IMR-90 (cell line): ENCODE results near the gene VSIR. TPM values are rescaled to one million over a fixed set of nuclear protein-coding genes. Genes with fewer than 3 reads are reported as not detected.

ENCODE experiments used
- ATAC-seq: fragments of 200-7000 bp; cut with Tn5 transposase; 2 replicates; pipeline ENCODE4 v1.9.1; 2020; ENCODE audit warnings: low read depth, mild to moderate bottlenecking, moderate library complexity
- BruUV-seq: library from RNA; stranded (reverse); fragments of 400-500 nt; replicated peaks from 2 replicates; lab custom pipeline; 2021; lab: Mats Ljungman, UMichigan
- CTCF ChIA-PET: fragments of 300-600 bp; formaldehyde crosslinking; extraction: SDS; loops from one replicate; lab custom pipeline; 2021; ENCODE audit warnings: antibody characterized with exemption; lab: Yijun Ruan, JAX
- POLR2A ChIA-PET: fragments of 300-600 bp; sonication (Branson Sonifier 250); formaldehyde crosslinking; loops from one replicate; lab custom pipeline; 2022; ENCODE audit warnings: antibody characterized with exemption; ENCODE audit not compliant: unreplicated experiment; lab: Charles Lee
- DNase-seq: peaks from one replicate; pipeline ENCODE4 v3.0.0; 2013
- H2AFZ ChIP-seq: replicated peaks from 2 replicates; pipeline ENCODE3; 2013; ENCODE audit warnings: low read length, mild to moderate bottlenecking; ENCODE audit not compliant: poor library complexity
- H2AK5ac ChIP-seq: 2 replicates; pipeline ENCODE4 v1.6.1; 2013; ENCODE audit warnings: low read depth, low read length, inconsistent platforms
- H2AK9ac ChIP-seq: replicated peaks from 2 replicates; pipeline ENCODE3; 2013; ENCODE audit warnings: mild to moderate bottlenecking, low read depth, low read length, moderate library complexity; ENCODE audit not compliant: poor library complexity
- H2BK120ac ChIP-seq: 2 replicates; pipeline ENCODE4 v1.6.1; 2013; ENCODE audit warnings: low read depth, low read length, inconsistent platforms
- H2BK15ac ChIP-seq: 3 replicates; pipeline ENCODE4 v1.6.1; 2013; ENCODE audit warnings: low read depth, low read length, inconsistent platforms
- H2BK20ac ChIP-seq: 2 replicates; pipeline ENCODE4 v1.6.1; 2013; ENCODE audit warnings: low read depth, mild to moderate bottlenecking, inconsistent platforms, low read length, moderate library complexity
- H2BK5ac ChIP-seq: 2 replicates; pipeline ENCODE4 v1.6.1; 2013; ENCODE audit warnings: mild to moderate bottlenecking, low read depth, low read length, inconsistent platforms; ENCODE audit not compliant: poor library complexity, severe bottlenecking
- H3K14ac ChIP-seq: replicated peaks from 2 replicates; pipeline ENCODE4 v1.6.1; 2013; ENCODE audit warnings: low read depth, low read length, inconsistent platforms
- H3K18ac ChIP-seq: 2 replicates; pipeline ENCODE4 v1.6.1; 2013; ENCODE audit warnings: low read depth, low read length, control low read depth
- H3K23ac ChIP-seq: 2 replicates; pipeline ENCODE4 v1.6.1; 2013; ENCODE audit warnings: low read depth, low read length, inconsistent platforms
- H3K27ac ChIP-seq: 2 replicates; pipeline ENCODE4 v1.5.1; 2013; ENCODE audit warnings: mild to moderate bottlenecking, control low read depth, low read length; ENCODE audit not compliant: insufficient read depth
- H3K27me3 ChIP-seq: 2 replicates; pipeline ENCODE4 v1.6.1; 2013; ENCODE audit warnings: low read length; ENCODE audit not compliant: control insufficient read depth, insufficient read depth
- H3K36me3 ChIP-seq: 2 replicates; pipeline ENCODE4 v1.6.1; 2013; ENCODE audit warnings: low read length, mixed read lengths; ENCODE audit not compliant: control insufficient read depth, insufficient read depth
- H3K4ac ChIP-seq: 2 replicates; pipeline ENCODE4 v1.6.1; 2013; ENCODE audit warnings: low read depth, low read length, inconsistent platforms
- H3K4me1 ChIP-seq: 2 replicates; pipeline ENCODE4 v1.6.1; 2013; ENCODE audit warnings: low read length, mixed read lengths; ENCODE audit not compliant: control insufficient read depth, insufficient read depth
- H3K4me2 ChIP-seq: 2 replicates; pipeline ENCODE4 v1.6.1; 2013; ENCODE audit warnings: low read depth, mild to moderate bottlenecking, control low read depth, low read length, moderate library complexity
- H3K4me3 ChIP-seq: 2 replicates; pipeline ENCODE4 v1.5.1; 2013; ENCODE audit warnings: low read depth, mild to moderate bottlenecking, control low read depth, low read length, moderate library complexity; ENCODE audit not compliant: insufficient read depth
- H3K56ac ChIP-seq: 2 replicates; pipeline ENCODE4 v1.6.1; 2013; ENCODE audit warnings: low read length, inconsistent platforms; ENCODE audit not compliant: insufficient read depth; ENCODE audit errors: extremely low read depth
- H3K79me1 ChIP-seq, 2 experiments: 2 replicates each; pipeline ENCODE4 v1.6.1; 2013; ENCODE audit warnings: low read length in 2 of 2, inconsistent platforms in 1 of 2, low read depth in 1 of 2
- H3K9ac ChIP-seq: 2 replicates; pipeline ENCODE4 v1.6.1; 2013; ENCODE audit warnings: low read depth, low read length, control low read depth
- H3K9me1 ChIP-seq: 2 replicates; pipeline ENCODE4 v1.6.1; 2013; ENCODE audit warnings: low read length, inconsistent platforms; ENCODE audit not compliant: insufficient read depth
- H3K9me3 ChIP-seq: 2 replicates; pipeline ENCODE4 v1.6.1; 2013; ENCODE audit warnings: low read length; ENCODE audit not compliant: control insufficient read depth, insufficient read depth
- H4K20me1 ChIP-seq: 2 replicates; pipeline ENCODE4 v1.6.1; 2013; ENCODE audit warnings: low read length, inconsistent platforms; ENCODE audit not compliant: insufficient read depth
- H4K5ac ChIP-seq: 2 replicates; pipeline ENCODE4 v1.6.1; 2013; ENCODE audit warnings: mild to moderate bottlenecking, low read depth, low read length, control low read depth
- H4K8ac ChIP-seq, 2 experiments: 2 replicates each; pipeline ENCODE4 v1.6.1; 2013; ENCODE audit warnings: low read depth in 2 of 2, low read length in 2 of 2, control low read depth in 1 of 2, inconsistent platforms in 1 of 2
- H4K91ac ChIP-seq: 2 replicates; pipeline ENCODE4 v1.6.1; 2013; ENCODE audit warnings: low read depth, low read length, inconsistent platforms; ENCODE audit not compliant: insufficient read depth
- BHLHE40 ChIP-seq: fragments of 150-350 bp; IDR thresholded peaks from 2 replicates; pipeline ENCODE4 v1.6.1; 2016; ENCODE audit warnings: mild to moderate bottlenecking, low read depth, low read length
- CEBPB ChIP-seq: IDR thresholded peaks from 2 replicates; pipeline ENCODE4 v1.6.1; 2012; ENCODE audit warnings: low read depth, low read length, improper control_type of control experiment
- CHD1 ChIP-seq: IDR thresholded peaks from 2 replicates; pipeline ENCODE4 v1.6.1; 2012; ENCODE audit warnings: low read depth, low read length, improper control_type of control experiment
- CTCF ChIP-seq: conservative IDR thresholded peaks from 2 replicates; pipeline ENCODE4 v1.5.1; 2012; ENCODE audit warnings: mild to moderate bottlenecking, low read depth, low read length, improper control_type of control experiment
- FOS ChIP-seq: fragments of 150-350 bp; IDR thresholded peaks from 2 replicates; pipeline ENCODE4 v1.6.1; 2016; ENCODE audit warnings: low read depth, low read length
- MAFK ChIP-seq: IDR thresholded peaks from 2 replicates; pipeline ENCODE4 v1.6.1; 2012; ENCODE audit warnings: low read depth, low read length, improper control_type of control experiment
- MAZ ChIP-seq: IDR thresholded peaks from 2 replicates; pipeline ENCODE4 v1.6.1; 2012; ENCODE audit warnings: low read depth, mild to moderate bottlenecking, low read length, improper control_type of control experiment, moderate library complexity, borderline replicate concordance
- MXI1 ChIP-seq: IDR thresholded peaks from 2 replicates; pipeline ENCODE4 v1.6.1; 2012; ENCODE audit warnings: low read depth, mild to moderate bottlenecking, low read length, moderate library complexity, borderline replicate concordance
- NFE2L2 ChIP-seq: fragments of 150-350 bp; IDR thresholded peaks from 2 replicates; pipeline ENCODE4 v1.6.1; 2016; ENCODE audit warnings: low read depth, mild to moderate bottlenecking, low read length
- POLR2A ChIP-seq: IDR thresholded peaks from 2 replicates; pipeline ENCODE4 v1.6.1; 2012; ENCODE audit warnings: mild to moderate bottlenecking, low read depth, low read length
- RAD21 ChIP-seq: IDR thresholded peaks from 2 replicates; pipeline ENCODE4 v1.6.1; 2012; ENCODE audit warnings: low read length, improper control_type of control experiment
- RCOR1 ChIP-seq: IDR thresholded peaks from 2 replicates; pipeline ENCODE4 v1.6.1; 2012; ENCODE audit warnings: mild to moderate bottlenecking, low read length, improper control_type of control experiment; ENCODE audit not compliant: insufficient replicate concordance
- RFX5 ChIP-seq: IDR thresholded peaks from 2 replicates; pipeline ENCODE4 v1.8.0; 2012; ENCODE audit warnings: low read depth, mild to moderate bottlenecking, low read length, moderate library complexity
- SMC3 ChIP-seq: fragments of 150-350 bp; IDR thresholded peaks from 2 replicates; pipeline ENCODE4 v1.6.1; 2016; ENCODE audit warnings: low read depth, mild to moderate bottlenecking, antibody characterized with exemption, low read length, moderate library complexity
- WGBS, 2 experiments: methylation state at CpG; one replicate each; pipeline versions ENCODE4 v1.1.5 to v1.1.7; 2013; ENCODE audit warnings: missing lambda C conversion rate in 2 of 2; ENCODE audit not compliant: insufficient read length in 1 of 2; ENCODE audit errors: extremely low coverage in 2 of 2; 5-methylcytosine and 5-hydroxymethylcytosine counted together
- dilution Hi-C: fragments of 300-500 bp; cut with HindIII; formaldehyde crosslinking; loops from one replicate; pipeline ENCODE4 v1.14.3; 2018; ENCODE audit warnings: low sequenced_read_pairs; ENCODE audit not compliant: unreplicated experiment
- in situ Hi-C: fragments of 300-500 bp; cut with MboI; formaldehyde crosslinking; loops from 3 replicates; pipeline ENCODE4 v1.14.3; 2019; ENCODE audit warnings: low sequenced_read_pairs, inconsistent platforms, mixed read lengths
- intact Hi-C: fragments of 100-400 bp; cut with micrococcal nuclease; formaldehyde crosslinking; loops from 2 replicates; pipeline ENCODE4 v1.10.0; 2022
- polyA plus RNA-seq, 3 experiments: library from polyadenylated mRNA; depleted of rRNA; stranded (reverse); fragments of >200 nt; gene quantifications; 2 replicates each; pipeline ENCODE4 v1.2.3, GENCODE V29; 2012; ENCODE audit warnings: low replicate concordance in 1 of 3
- total RNA-seq: library from RNA; depleted of rRNA; stranded (reverse); fragments of >200 nt; gene quantifications from 2 replicates; pipeline ENCODE4 v1.2.3, GENCODE V29; 2012
- TF ChIP-seq, protein P1 (sequence below): fragments of 150-350 bp; IDR thresholded peaks from 2 replicates; pipeline ENCODE4 v1.6.1; 2017; ENCODE audit warnings: mild to moderate bottlenecking, antibody characterized with exemption, low read length, low read depth
- TF ChIP-seq, protein P2 (sequence below): fragments of 150-350 bp; IDR thresholded peaks from 2 replicates; pipeline ENCODE4 v1.6.1; 2016; ENCODE audit warnings: low read depth, mild to moderate bottlenecking, low read length, moderate library complexity, borderline replicate concordance

VSIR gene
- total and polyA plus RNA-seq, 2 of the 4 experiments (the other 2 are of a cell fraction): 5.0 to 23.8 TPM

DNA sequence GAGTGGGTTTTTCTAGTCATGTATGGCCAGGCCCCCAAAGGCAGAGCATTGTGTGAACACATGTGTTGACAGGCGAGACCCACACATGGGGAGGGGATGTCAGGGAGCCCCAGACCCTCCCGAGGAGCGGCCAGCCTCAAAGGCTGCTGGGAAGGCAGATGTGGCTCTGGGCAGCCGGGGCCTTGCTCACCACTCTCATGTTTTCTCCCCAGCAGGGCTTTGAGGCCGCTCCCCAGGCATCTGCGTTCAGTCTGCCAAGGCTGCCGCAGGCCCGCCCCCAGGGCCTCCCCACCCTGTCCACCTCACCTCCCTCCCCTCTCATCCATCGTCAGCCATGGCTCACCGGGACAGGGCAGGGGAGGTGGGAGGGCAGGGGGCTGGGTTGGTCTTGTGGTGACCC lies 16.6 kb upstream of the VSIR start:
- intact Hi-C loops: no loop called here
- Histone ChIP-seq H3K18ac (no peak overlapping the region), H3K56ac (no peak overlapping the region), H3K4ac (no peak overlapping the region), H3K27me3 (peaks cover 34% of the 10 kb centered on the region), H4K91ac (no peak overlapping the region), H4K5ac (no peak overlapping the region), H2BK20ac (no peak overlapping the region), H3K9me3 (no peaks in the 10 kb centered on the region), H3K23ac (no peak overlapping the region), H3K4me3 (no peak overlapping the region), H3K79me1 (no peaks in the 10 kb centered on the region), H3K9me1 (no peaks in the 10 kb centered on the region), H4K8ac (no peak overlapping the region), H2BK120ac (no peak overlapping the region), H3K27ac (no peak overlapping the region), H3K4me2 (no peak overlapping the region), H3K36me3 (no peaks in the 10 kb centered on the region), H2AK5ac (no peak overlapping the region), H4K20me1 (no peaks in the 10 kb centered on the region), H2BK5ac (no peak overlapping the region), H3K9ac (no peak overlapping the region), H2AK9ac (no peak overlapping the region), H2AFZ (no peak overlapping the region), H3K14ac (no peak overlapping the region), H3K4me1 (no peaks in the 10 kb centered on the region), H2BK15ac (no peak overlapping the region)
- no peak for DNase-seq
- TF ChIP-seq RAD21 (no peak), MAFK (no peak), CHD1 (no peak), BHLHE40 (no peak), NFE2L2 (no peak), MXI1 (no peak), FOS (no peak), CEBPB (no peak), RFX5 (no peak), CTCF (no peak), RCOR1 (no peak), MAZ (no peak), POLR2A (no peak), SMC3 (no peak)
- TF ChIP-seq, protein P1, sequence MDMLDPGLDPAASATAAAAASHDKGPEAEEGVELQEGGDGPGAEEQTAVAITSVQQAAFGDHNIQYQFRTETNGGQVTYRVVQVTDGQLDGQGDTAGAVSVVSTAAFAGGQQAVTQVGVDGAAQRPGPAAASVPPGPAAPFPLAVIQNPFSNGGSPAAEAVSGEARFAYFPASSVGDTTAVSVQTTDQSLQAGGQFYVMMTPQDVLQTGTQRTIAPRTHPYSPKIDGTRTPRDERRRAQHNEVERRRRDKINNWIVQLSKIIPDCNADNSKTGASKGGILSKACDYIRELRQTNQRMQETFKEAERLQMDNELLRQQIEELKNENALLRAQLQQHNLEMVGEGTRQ: no peak
- TF ChIP-seq, protein P2, sequence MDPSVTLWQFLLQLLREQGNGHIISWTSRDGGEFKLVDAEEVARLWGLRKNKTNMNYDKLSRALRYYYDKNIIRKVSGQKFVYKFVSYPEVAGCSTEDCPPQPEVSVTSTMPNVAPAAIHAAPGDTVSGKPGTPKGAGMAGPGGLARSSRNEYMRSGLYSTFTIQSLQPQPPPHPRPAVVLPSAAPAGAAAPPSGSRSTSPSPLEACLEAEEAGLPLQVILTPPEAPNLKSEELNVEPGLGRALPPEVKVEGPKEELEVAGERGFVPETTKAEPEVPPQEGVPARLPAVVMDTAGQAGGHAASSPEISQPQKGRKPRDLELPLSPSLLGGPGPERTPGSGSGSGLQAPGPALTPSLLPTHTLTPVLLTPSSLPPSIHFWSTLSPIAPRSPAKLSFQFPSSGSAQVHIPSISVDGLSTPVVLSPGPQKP: no peak
- ATAC-seq: no peak
- no TSS peak for BruUV-seq
- in situ Hi-C loops: no loop called here
- WGBS, 2 experiments: no CpG with 5 or more reads among the region's 10 CpGs
- CTCF ChIA-PET: no interaction called here
- dilution Hi-C loops: no loop called here
- POLR2A ChIA-PET: no interaction called here
